ENCODE measurements around the gene ANKRD44.

Gene ANKRD44

GRCh38 chr2:197059477-197059876, 251.1 kb downstream of the ANKRD44 start:
- no peak for DNase-seq (ENCODE audit: low read depth)
- no peak overlapping the region for H3K4me3 ChIP-seq (ENCODE audit: low read depth, low read length)
- TF ChIP-seq, protein P1, sequence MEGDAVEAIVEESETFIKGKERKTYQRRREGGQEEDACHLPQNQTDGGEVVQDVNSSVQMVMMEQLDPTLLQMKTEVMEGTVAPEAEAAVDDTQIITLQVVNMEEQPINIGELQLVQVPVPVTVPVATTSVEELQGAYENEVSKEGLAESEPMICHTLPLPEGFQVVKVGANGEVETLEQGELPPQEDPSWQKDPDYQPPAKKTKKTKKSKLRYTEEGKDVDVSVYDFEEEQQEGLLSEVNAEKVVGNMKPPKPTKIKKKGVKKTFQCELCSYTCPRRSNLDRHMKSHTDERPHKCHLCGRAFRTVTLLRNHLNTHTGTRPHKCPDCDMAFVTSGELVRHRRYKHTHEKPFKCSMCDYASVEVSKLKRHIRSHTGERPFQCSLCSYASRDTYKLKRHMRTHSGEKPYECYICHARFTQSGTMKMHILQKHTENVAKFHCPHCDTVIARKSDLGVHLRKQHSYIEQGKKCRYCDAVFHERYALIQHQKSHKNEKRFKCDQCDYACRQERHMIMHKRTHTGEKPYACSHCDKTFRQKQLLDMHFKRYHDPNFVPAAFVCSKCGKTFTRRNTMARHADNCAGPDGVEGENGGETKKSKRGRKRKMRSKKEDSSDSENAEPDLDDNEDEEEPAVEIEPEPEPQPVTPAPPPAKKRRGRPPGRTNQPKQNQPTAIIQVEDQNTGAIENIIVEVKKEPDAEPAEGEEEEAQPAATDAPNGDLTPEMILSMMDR (IDR thresholded peaks at IDR 0.05; ENCODE audit: control insufficient read depth, extremely low read depth, insufficient read depth): no peak

DNA sequence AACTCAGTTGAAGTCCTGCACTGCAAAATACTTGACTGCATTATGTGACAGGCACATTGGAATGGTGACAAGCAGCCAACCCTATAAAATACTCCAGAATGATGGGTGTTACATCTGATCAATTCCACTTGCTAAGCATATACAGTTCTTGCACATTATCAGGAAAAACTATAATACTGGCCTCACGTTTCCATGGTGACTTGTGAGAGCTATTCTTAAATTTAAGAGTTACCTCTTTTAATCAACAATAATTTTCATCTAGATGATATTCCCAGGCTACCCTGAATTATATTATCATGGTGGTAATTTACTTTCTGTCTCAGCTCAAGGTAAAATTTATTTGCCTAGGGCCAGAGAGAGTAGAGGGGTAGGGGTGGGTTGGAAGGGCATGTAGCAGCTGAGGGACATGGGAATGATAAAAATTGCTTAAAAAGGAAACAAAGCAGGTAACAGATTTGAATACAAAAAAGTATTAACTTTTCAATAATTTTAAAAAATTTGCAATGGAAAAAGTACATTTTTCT, 251.7 kb downstream of the ANKRD44 start:
- DNase-seq (ENCODE audit: low read depth): no peak
- TF ChIP-seq, protein P1 (IDR thresholded peaks at IDR 0.05; ENCODE audit: control insufficient read depth, extremely low read depth, insufficient read depth): no peak
- no peak overlapping the region for H3K4me3 ChIP-seq (ENCODE audit: low read depth, low read length)

DNA sequence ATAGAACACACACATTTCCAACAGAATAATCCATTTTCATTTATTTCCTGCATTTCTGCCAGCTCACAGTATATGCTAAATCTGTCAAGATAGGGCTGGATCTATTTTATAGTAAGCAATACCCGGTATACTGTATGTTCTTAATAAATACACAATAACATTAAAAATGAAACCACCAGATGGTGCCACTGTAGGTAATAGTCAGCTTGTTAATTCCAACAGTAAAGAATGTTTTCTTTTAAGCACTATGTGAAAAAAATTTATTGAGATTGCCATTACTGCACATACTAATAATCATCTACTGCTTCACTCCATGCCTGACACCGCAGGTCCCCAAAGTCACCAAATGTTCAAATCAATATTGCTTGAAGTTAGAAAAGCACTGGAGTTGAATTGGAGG, 252.6 kb downstream of the ANKRD44 start:
- DNase-seq (ENCODE audit: low read depth): no peak
- no peak overlapping the region for H3K4me3 ChIP-seq (ENCODE audit: low read depth, low read length)
- TF ChIP-seq, protein P1 (IDR thresholded peaks at IDR 0.05; ENCODE audit: control insufficient read depth, extremely low read depth, insufficient read depth): no peak

GRCh38 chr2:197055045-197055444, 255.5 kb downstream of the ANKRD44 start:
- no peak for DNase-seq (ENCODE audit: low read depth)
- H3K4me3 ChIP-seq (ENCODE audit: low read depth, low read length): no peak overlapping the region
- TF ChIP-seq, protein P1 (IDR thresholded peaks at IDR 0.05; ENCODE audit: control insufficient read depth, extremely low read depth, insufficient read depth): no peak

DNA sequence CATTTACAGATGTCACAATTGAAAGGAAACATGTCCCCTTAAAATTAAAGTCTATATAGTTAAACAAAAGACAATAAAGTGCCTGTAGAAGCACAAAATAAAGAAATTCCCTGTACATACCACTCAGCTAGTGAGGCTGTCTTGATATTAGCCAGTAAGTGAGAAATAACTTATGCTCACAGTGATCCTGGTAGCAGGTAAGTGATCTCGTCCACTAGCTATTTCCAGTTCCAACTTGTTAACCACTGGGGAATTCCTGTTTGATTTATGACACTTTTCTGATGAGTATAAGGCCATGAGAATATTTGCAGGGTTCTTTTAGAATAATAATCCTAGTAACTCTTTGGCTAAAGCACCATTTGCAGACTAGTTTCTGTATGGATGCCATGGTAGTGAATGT, 256.1 kb downstream of the ANKRD44 start:
- H3K4me3 ChIP-seq (ENCODE audit: low read depth, low read length): no peak overlapping the region
- DNase-seq (ENCODE audit: low read depth): no peak
- TF ChIP-seq, protein P1 (IDR thresholded peaks at IDR 0.05; ENCODE audit: control insufficient read depth, extremely low read depth, insufficient read depth): no peak

GRCh38 chr2:197052356-197052755, 258.2 kb downstream of the ANKRD44 start:
- DNase-seq (ENCODE audit: low read depth): no peak
- no peak overlapping the region for H3K4me3 ChIP-seq (ENCODE audit: low read depth, low read length)
- TF ChIP-seq, protein P1 (IDR thresholded peaks at IDR 0.05; ENCODE audit: control insufficient read depth, extremely low read depth, insufficient read depth): no peak

DNA sequence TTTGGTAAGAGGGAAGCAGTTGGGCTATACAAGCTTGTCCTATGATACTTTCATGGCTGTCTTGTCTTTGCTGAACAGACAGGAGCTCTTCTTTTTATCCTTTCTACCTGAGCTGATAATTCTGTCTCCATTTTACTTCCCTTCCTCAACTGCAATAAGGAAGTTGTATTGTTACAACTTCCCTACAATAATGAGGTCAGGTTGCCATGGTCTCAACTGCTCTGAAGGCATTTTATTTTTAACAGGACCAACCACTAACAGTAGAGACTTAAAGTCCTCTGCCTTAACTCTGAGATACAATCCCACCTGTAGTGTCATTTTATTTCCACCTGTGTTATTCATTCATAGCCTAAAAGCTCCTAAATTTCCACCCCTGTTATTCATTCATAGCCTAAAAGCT, 265.5 kb downstream of the ANKRD44 start:
- H3K4me3 ChIP-seq (ENCODE audit: low read depth, low read length): no peak overlapping the region
- TF ChIP-seq, protein P1 (IDR thresholded peaks at IDR 0.05; ENCODE audit: control insufficient read depth, extremely low read depth, insufficient read depth): no peak
- DNase-seq (ENCODE audit: low read depth): no peak
